Stimulated activated CD4-positive, alpha-beta T cell treated with anti-CD3 and anti-CD28 coated beads, Interleukin-15, amount 100 ng/mL, for 24 hours (primary cell): Measurements from ENCODE around the gene SYT14.
"Not testable (repeated sequence)": the region's sequence is repeated elsewhere in the genome, so short reads cannot be mapped to it uniquely, and the experiment has no call there.

Experiments used
- DNase-seq: peaks from one replicate; pipeline ENCODE4 v3.0.0-alpha.2; 2020

The SYT14 gene

DNA sequence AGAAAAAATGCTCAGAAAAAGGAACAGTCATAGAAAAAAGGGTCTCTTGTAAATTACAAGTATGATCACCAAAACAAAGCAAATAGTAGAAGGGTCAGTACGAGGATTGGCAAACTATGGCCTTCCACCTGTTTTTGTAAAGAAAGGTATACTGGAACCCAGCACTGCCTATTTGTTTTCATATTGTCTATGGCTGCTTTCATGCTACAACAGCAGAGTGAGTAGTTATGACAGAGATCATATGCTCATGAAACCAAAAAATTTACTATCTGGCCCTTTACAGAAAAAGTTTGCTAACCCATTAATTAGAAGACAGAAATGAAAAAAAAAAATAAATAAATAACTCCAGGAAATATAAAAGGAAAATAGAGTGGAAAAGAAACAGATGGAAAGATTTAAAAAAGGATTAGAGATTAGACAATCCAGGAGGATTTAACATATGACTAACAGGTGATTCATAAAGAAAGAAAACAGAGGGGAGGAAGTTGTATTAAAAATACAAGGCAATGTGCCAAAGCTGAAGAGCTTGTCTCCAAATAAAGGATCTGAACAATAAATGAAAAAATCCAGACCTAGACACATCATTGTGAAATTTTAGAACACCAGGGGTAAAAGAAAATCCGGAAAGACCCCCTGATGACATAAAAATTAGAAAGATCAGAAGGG lies 186.0 kb downstream of the SYT14 start:
- no peak for DNase-seq

DNA sequence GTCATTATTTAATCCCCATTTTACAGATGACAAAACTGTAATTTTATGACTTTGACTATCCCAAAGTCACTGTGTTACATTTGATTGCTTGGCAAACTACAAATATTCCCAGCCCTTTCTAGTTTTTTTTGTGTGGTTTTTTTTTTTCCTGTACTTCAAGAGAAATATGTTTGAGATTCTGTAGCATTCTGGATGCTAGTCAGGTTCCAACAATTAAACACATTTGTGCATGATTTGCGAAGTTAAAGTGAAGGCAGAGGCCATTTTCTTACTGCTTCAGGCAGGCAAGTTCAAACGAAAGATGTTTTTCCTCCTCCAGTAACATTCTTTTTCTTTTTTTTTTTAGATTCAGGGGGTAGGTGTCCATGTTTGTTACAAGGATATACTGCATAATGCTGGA lies 186.7 kb downstream of the SYT14 start:
- no peak for DNase-seq

DNA sequence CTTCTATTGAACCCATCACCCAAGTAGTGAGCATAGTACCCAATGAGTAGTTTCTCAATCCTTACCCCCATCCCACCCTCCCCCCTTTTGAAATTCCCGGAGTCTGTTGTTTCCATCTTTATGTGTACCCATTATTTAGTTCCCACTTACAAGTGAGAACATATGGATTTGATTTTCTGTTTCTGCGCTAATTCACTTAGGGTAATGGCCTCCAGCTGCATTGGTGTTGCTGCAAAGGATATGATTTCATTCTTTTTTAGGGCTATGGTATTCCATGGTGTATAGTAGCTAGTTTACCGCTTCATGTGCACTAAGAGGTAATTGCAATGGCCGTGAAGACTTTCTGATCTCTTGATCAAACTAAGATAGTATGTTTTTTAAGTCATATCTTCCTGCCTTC lies 187.1 kb downstream of the SYT14 start:
- no peak for DNase-seq

DNA sequence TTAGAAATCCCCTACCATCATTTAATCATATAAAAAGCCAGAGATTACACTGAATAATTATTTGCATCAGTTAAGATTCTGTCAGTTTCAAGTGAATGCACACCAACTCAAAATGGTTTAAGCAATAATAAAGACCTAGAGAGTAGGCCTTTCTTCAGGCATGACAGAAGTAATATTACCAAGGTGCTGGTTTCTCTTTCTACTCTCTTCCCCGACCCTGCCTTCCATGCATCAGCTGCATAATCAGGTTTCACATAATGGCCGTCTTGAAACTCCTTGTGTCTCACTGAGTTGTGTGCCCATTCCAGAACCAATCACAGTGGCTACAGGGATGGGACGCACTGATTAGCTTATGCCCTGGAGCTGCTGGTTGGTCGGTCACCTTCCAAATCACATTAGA lies 191.1 kb downstream of the SYT14 start:
- DNase-seq, result no peak

DNA sequence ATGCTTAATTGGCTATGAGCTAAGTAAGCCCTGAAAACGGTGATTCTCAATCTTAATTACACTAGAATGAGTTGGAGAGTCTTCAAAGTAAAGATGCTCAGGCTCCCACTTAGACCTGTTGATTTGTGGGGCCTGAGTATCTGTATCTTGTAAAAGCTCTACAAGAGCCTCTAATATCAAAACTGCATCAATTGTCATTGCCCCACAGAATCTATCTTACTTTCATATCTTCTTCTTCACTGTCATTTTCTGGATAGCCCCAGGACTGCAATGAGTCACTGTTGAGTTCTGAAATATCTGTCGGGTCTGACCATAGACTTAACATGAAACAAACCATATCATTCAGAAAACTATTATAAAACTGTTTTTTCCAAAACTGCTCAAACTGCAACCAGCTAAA lies 191.7 kb downstream of the SYT14 start:
- DNase-seq, result no peak

DNA sequence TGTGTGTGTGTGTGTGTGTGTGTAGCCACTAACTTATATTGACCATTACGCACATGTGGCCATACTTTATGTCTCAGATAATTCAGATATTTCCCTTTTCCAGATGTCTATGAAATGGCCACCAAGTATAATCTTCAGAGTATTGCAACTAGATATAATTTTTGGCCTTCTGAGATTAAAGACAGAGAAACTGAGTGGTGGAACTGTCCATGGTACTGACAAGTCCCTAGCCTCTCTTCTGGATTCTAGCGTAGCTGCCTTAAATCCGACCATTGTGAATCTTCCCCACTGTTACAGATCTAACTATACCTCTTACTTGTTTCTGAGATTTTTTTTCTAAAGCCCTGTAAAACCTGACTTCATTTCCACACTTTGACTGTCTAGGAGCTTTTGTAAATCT lies 194.6 kb downstream of the SYT14 start:
- no peak for DNase-seq

DNA sequence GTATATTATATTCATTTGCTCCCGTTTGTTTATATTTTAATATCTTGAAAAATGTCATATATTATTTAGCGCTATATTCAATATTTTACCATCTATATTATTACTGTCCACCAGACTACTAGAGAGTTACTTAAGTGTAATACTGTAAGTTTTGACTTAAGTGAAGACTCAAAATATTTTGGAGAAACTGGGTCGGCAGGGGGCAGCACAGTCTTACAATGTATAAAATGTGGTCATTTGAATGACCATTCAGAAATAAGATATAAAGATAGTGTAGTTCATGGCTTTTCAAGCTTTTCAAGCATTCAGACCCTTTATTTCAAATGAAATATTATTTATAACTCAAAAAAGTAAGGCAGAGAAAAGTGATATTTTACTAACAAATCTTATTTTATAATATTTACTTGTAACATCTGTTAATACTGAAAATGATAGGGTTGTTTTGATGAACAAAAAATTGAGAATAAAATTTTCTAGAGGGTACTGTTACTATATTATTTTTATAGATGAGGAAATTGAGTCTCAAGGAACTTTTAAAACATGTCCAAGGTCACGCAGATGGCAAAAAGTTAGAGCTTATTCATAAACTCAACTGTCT lies 205.5 kb downstream of the SYT14 start:
- peak; percentile 72 for DNase-seq

DNA sequence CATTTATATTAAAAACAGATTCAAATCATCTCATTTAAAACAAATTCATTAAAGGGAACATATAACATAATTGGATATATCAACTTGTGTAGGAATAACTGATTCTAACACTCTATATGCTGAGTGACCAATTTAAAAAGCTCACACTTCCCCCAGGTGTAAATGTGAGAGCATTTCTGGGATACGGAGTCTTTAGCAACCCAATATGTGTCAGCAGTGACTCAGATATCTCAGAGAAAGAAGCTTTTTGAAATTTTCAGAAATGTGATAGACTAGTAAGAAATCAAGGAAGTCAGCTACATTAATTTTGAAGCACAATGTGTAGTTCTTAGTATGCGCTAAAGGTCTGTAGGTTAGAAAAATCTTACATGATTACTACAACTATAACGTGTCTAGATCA lies 206.7 kb downstream of the SYT14 start:
- DNase-seq, result no peak

DNA sequence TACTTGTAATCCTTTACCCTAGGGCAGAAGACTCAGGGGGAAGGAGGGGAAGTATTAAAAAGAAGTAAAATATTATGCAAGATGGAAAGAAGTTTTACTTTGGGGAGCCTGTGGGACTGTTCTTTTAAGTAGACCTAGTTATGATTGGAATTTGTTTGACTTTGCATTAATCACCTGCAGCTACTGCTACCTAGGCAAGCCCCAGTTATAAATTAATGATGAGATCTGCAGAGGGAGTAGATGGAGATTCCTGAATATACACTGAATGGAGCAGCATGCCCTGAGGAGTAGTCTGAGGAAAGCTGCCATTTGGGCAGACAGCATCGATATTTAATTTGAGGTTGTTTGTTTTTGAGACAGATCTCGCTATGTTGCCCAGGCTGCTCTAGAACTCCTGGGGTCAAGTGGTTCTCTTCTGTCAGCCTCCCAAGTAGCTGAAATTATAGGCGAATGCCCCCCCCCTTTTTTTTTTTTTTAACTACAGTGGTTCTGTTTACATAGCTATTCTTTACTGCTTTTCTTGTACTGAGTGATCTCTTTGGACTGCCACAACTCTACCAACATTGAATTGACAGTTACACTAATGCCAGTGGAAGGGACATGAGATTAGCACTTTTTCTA lies 213.1 kb downstream of the SYT14 start:
- DNase-seq, result no peak

DNA sequence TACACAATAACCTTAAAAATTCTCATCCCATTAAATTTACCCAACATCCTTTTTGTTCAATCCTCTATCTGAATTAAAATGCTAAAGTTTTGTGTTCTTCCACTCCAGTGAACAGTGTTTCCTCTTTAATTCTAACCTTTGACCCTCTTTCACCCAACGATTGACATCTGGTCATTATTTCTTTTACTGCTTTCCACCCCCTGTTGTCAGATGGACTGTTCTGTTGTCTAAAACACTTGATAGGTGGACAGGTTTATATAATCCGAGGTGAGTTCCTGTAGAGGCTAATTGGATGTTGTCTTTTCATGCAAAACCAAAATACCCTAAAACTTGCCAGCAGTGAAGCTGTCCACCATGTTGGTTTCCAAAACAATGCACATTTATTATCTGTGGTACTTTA lies 221.2 kb downstream of the SYT14 start:
- DNase-seq, result no peak

DNA sequence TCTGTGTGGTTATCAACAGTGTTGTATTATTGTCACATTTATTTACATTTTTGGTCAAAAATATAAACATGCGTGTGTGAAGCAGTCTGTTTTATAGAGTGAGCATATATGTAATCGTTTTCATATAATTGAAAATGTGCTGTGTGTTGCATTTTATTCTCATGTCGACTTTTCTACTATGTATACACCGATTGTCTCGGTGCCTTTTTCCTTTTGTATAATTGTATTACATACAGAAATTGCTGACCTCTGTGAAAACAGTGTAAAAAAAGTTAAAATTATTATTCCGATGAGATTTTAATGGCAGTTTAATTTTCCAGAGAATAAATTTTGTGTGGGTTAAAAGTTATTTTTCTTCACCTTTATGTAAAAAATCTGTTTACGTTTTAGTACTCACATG lies 232.2 kb downstream of the SYT14 start:
- DNase-seq, result no peak

DNA sequence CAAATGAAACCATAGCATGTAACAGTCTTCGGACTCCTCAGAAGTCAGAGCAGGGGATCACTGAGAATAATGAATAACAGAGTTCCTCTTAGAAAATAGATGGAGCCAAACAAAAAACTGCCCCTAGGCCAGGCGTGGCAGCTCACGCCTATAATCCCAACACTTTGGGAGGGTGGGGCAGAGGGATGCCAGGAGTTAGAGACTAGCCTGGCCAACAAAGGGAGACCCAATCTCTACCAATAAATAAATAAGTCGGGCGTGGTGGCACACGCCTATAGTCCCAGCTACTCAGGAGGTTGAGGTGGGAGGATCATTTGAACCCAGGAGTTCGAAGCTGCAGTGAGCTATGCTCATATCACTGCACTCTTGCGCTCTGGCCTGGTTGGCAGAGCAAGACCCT lies 236.1 kb downstream of the SYT14 start:
- DNase-seq, result no peak

DNA sequence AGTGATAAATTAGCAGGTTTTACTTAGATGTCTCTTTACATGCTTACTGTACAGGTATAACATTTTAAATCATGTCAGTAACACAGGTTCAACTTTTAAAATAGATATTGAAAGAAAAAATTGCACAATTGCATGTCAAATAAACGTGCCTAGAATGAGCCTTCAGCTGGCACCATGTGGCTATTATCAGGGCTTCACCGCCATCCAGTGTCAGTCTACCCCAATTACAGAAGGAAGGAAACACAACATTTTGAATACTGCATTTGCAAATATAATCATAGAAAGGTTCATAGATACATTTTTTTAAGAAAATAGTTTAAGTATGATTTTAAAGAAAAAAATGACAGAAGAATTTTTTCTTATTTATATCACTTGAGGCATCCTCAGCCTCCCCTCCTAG lies 247.0 kb downstream of the SYT14 start:
- DNase-seq, result no peak

DNA sequence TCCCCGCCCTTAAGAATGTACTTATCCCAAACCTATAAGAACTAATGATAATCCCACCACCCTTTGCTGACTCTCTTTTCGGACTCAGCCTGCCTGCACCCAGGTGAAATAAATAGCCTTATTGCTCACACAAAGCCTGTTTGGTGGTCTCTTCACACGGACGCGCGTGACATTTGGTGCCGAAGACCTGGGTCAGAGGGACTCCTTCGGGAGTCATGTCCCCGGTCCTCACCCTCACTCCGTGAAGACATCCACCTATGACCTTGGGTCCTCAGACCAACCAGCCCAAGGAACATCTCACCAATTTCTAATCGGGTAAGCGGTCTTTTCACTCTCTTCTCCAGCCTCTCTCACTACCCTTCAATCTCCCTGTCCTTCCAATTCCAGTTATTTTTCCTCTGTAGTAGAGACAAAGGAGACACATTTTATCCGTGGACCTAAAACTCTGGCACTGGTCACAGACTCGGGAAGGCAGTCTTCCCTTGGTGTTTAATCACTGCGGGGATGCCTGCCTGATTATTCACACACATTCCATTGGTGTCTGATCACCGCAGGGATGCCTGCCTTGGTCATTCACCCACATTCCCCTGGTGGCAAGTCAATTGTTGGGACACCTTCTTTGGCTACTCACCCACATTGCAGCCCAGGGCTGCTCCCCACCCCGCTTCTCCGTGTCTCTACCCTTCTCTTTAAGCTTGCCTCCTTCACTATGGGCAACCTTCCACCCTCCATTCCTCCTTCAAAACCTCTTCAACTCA lies 250.0 kb downstream of the SYT14 start:
- DNase-seq, result not testable (repeated sequence)

DNA sequence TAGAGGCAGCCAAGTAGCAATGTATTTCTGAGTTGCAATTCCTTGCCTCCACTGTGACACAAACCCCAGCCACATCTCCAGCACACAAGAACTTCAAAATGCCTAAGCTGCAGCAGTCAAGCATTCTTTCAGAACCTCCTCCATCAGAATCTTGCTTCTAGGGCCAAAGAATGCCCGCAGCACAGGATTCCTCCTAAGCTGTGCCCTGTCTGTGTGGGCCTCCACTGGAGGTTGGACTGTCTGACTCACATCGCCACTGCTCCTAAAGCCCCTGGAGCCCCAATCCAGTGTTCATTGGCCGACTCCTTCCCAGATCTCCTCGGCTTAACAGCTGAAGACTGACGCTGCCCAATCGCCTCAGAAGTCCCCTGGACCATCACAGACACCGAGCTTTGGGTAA lies 251.4 kb downstream of the SYT14 start:
- no peak for DNase-seq

DNA sequence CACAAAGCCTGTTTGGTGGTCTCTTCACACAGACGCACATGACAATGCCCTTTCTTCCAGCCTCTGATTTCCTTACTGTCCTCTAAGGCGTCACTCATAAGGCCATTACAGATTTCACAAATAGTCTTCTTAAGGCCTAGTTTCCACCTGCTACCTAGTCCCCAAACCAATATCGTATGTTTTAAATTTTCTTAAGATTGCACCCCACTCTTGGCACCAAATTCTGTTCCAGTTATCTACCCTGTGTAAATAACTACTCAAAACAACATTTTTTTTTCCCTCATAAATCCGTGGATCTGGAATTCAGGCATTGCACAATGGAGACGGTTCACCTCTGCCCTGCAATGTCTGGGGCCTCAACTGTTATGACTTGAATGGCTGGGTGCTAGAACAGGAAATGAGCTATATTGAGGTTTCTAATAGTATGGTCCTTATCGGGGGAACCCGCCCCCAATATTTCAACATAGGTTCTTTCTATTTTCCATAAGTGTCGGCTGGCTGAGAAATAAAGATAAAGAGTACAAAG lies 257.7 kb downstream of the SYT14 start:
- no peak for DNase-seq

DNA sequence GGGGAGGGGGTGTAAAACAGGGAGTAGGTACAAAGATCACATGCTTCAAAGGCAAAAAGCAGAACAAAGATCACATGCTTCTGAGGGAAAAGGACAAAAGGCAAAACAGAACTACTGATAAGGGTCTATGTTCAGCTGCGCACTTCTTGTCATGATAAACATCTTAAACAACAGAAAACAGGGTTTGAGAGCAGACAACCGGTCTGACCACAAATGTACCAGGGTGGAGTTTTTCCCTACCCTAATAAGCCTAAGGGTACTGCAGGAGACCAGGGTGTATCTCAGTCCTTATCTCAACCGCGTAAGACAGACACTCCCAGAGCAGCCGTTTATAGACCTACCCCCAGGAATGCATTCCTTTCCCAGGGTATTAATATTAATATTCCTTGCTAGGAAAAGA lies 258.2 kb downstream of the SYT14 start:
- not testable (repeated sequence) for DNase-seq

DNA sequence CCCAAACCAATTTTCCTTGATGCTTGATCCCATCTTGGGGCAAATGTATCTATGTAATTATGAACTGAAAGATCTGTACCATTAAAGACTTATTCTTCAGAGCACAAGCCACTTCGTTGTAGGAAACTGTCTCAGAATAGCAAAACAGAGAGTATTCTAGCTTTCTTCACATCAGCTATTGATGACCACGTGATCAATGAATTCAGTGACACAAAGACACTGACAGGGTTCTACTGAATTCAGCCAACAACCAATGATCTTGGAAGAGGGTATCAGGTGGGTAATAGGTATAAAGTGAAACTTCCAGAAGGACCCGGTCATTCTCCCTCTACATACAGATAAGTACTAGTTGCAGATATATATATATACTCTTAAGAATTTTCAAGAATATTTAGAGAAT lies 260.8 kb downstream of the SYT14 start:
- DNase-seq, result no peak

DNA sequence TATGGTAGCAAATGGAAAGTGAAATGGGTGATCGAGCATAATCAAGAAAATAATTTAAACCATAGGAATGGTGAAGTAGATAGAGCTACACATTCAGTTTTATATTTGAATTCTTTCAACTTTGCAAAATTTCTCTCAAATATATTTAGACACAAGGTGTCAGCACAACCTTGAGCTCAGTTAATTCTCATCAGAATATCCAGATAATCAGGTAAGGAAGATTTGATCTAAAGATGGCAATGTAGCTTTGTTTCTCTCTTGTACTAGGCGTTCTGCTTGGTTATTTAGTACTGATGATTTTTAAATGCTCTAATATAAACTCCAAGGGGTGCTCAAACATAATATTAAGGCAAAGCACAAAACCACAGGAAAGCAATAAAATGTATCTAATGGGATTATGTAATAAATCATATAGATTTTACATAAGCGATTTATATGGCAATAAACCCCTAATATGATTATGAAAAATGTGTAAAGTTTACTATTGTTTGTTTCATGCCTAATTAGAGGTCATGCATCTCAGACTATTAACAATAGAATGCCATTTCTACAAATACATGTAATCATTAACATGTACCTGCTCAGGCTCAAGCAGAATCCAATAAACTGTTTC lies 262.2 kb downstream of the SYT14 start:
- no peak for DNase-seq

DNA sequence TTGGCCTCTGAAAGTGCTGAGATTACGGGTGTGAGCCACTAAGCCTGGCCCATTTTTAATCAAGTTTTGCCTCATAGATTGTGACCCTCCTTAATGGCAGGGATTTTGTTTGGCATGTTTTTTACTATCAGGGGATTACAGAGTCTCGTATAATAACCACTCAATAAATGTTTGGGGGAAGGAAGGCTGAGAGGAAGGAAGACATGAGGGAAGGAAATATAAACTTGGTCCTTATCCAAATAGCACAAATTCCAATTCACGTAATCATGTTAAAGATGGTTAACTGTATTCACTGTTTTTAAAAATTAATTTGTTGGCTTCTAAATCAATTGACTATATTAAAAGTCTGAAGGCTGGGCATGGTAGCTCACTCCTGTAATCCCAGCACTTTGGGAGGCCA lies 263.7 kb downstream of the SYT14 start:
- DNase-seq, result no peak

DNA sequence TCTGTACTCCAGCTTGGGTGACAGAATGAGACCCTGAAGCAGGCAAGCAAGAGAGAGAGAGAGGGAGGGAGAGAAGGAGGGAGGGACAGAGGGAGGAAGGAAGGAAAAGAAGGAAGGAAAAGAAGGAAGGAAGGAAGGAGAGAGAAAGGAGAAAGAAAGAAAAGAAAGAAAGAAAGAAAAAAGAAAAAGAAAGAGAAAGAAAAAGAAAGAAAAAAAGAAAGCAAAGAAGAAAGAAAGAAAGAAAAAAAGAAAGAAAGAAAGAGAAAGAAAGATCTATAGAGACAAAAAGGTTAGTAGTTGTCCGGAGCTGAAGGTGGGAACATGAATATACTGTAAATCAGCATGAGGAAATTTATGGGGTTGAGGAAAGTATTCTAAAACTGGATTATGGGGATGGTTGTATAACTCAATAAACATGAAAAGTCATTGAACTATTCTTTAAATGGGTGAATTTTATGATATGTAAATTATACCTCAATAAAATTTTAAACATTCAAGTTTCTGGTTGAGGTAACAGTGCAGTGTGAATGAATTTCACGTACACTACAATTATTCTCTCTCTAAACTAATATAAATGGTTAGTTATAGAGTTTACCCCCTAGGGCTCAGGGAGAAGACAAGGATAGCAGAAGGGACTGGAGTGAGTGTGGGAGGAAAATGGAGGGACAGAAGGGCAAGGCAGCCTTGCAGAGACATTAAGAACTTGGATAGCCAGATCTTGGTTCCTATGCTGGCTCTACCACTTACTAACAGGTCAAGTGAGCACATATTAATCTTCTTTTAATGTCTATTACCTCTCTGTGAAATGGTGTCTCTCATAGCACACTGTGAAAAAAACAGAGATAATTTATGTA lies 269.8 kb downstream of the SYT14 start:
- no peak for DNase-seq

DNA sequence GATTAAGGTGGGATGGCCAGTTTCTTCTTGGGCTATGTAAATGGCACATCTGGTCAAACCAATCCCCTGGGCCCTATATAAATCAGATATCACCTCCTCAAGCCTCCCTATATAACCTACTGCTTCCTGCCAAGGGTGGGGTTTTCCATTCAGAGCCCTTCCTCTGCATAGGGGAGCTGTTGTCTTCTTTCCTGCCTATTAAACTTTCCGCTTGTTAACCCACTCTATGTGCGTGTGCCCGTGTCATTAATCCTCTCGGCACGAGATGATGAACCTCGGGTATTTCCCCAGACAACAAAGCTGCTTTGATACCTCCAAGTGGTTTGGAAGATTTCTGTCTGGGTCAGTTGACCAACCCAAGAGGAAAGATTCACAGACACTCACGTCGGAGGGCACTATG lies 275.3 kb downstream of the SYT14 start:
- no peak for DNase-seq
